ENCODE measurements around the gene ABR.

DNA sequence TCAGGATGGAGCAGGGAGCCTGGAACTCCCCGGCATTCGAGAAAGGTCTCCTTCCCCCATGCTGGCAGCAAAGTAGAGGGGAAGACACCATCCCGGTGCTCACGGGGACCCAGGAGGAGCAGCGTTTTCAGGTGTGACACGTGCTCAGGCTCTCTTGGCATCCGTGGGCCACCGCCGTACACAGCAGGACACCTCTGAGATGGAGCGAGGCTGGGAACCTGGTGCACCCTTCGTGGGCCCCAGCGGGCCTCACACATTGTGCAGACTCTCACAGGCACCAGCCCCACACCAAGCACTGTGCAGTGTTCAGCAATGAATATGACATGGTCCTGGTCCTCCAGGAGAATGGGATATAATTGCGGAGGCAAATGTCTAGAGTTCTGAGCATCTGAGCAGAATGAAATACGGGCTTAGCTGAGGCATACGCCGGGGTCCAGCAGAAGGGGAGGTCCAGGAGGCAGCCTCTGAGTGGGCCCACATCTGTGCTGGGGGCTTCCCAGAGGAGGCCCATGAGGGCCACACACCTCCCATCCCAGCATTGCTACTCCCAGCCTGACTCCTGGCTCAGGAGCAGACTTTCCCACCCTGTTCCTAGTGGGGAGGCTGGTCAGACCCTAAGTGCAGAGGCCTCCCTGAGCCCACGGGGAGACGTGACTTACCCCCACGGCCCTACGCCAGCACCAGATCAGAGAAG, 72.6 kb downstream of the ABR start:
- TF ChIP-seq EZH2 (IDR thresholded peaks at IDR 0.05; ENCODE audit: borderline replicate concordance, low read depth, low read length, severe bottlenecking), result no peak
- TF ChIP-seq, protein P1, sequence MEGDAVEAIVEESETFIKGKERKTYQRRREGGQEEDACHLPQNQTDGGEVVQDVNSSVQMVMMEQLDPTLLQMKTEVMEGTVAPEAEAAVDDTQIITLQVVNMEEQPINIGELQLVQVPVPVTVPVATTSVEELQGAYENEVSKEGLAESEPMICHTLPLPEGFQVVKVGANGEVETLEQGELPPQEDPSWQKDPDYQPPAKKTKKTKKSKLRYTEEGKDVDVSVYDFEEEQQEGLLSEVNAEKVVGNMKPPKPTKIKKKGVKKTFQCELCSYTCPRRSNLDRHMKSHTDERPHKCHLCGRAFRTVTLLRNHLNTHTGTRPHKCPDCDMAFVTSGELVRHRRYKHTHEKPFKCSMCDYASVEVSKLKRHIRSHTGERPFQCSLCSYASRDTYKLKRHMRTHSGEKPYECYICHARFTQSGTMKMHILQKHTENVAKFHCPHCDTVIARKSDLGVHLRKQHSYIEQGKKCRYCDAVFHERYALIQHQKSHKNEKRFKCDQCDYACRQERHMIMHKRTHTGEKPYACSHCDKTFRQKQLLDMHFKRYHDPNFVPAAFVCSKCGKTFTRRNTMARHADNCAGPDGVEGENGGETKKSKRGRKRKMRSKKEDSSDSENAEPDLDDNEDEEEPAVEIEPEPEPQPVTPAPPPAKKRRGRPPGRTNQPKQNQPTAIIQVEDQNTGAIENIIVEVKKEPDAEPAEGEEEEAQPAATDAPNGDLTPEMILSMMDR (IDR thresholded peaks at IDR 0.05; ENCODE audit: borderline replicate concordance, extremely low read depth, low read length, poor library complexity, severe bottlenecking), result no peak

Measured in DND-41 (cell line).